GM12878 (cell line): ENCODE measurements around the gene FBXL16. TPM values are rescaled to one million over a fixed set of nuclear protein-coding genes. Genes with fewer than 3 reads are reported as not detected.

Source experiments
- ATAC-seq: fragments of 200-7000 bp; cut with Tn5 transposase; 3 replicates; pipeline ENCODE4 v1.9.1; 2020; ENCODE audit warnings: mild to moderate bottlenecking, moderate library complexity
- BruUV-seq: library from RNA; stranded (reverse); fragments of 400-500 nt; replicated peaks from 2 replicates; lab custom pipeline; 2021; lab: Mats Ljungman, UMichigan
- CTCF ChIA-PET: fragments of 300-600 bp; sonication (Branson Sonifier 250); formaldehyde crosslinking; extraction: SDS; loops from one replicate; lab custom pipeline; 2021; ENCODE audit warnings: inconsistent platforms; lab: Yijun Ruan, JAX
- POLR2A ChIA-PET: fragments of 350-600 bp; formaldehyde crosslinking; extraction: SDS; loops from one replicate; lab custom pipeline; 2021; ENCODE audit warnings: inconsistent platforms; lab: Charles Lee
- RAD21 ChIA-PET: fragments of 300-600 bp; sonication (Branson Sonifier 250); formaldehyde crosslinking; loops from one replicate; lab custom pipeline; 2023; ENCODE audit warnings: antibody characterized with exemption; ENCODE audit not compliant: unreplicated experiment; lab: Charles Lee
- SMC1A ChIA-PET: fragments of 300-600 bp; sonication (Branson Sonifier 250); formaldehyde crosslinking; loops from one replicate; lab custom pipeline; 2023; ENCODE audit not compliant: unreplicated experiment, uncharacterized antibody; lab: Charles Lee
- DNase-seq: peaks from one replicate; pipeline ENCODE4 v3.0.0-alpha.2; 2011; ENCODE audit warnings: low read depth, low spot score
- FAIRE-seq: peaks from 3 replicates; lab custom pipeline; 2011; peaks lifted over from hg19 to GRCh38; lab: Jason Lieb, UNC
- H2AFZ ChIP-seq: 2 replicates; pipeline ENCODE4 v1.6.0; 2011; ENCODE audit warnings: low read depth, low read length, control low read depth; ENCODE audit not compliant: control insufficient read depth
- H3K27ac ChIP-seq: 2 replicates; pipeline ENCODE4 v1.5.1; 2011; ENCODE audit warnings: control low read depth; ENCODE audit not compliant: control insufficient read depth, insufficient read depth
- H3K27me3 ChIP-seq, 2 experiments: replicated peaks in 1 of 2; 2 replicates each; pipeline versions ENCODE4 v1.6.0 to v1.6.1; 2011; ENCODE audit warnings: low read length in 1 of 2; ENCODE audit not compliant: control insufficient read depth in 2 of 2, insufficient read depth in 2 of 2
- H3K36me3 ChIP-seq, 2 experiments: 2 replicates each; pipeline ENCODE4 v1.5.1; 2011; ENCODE audit warnings: low read length in 1 of 2; ENCODE audit not compliant: control insufficient read depth in 2 of 2, insufficient read depth in 2 of 2
- H3K4me1 ChIP-seq: 2 replicates; pipeline ENCODE4 v1.6.1; 2011; ENCODE audit warnings: mild to moderate bottlenecking, low read length, moderate library complexity, mixed read lengths; ENCODE audit not compliant: control insufficient read depth, insufficient read depth
- H3K4me2 ChIP-seq: 2 replicates; pipeline ENCODE4 v1.6.0; 2011; ENCODE audit warnings: control low read depth; ENCODE audit not compliant: control insufficient read depth, insufficient read depth
- H3K4me3 ChIP-seq: fragments of 200-600 bp; sonication (generic); 2 replicates; pipeline ENCODE4 v1.5.1; 2016
- H3K79me2 ChIP-seq: 2 replicates; pipeline ENCODE4 v1.6.0; 2011; ENCODE audit warnings: low read length; ENCODE audit not compliant: control insufficient read depth, insufficient read depth
- H3K9ac ChIP-seq: 2 replicates; pipeline ENCODE4 v1.8.0; 2011; ENCODE audit warnings: low read length, control low read depth, mixed read lengths; ENCODE audit not compliant: control insufficient read depth, insufficient read depth
- H3K9me3 ChIP-seq: replicated peaks from 3 replicates; pipeline ENCODE4 v1.5.1; 2011; ENCODE audit warnings: mild to moderate bottlenecking, low read length; ENCODE audit not compliant: control insufficient read depth, insufficient read depth
- H4K20me1 ChIP-seq: 2 replicates; pipeline ENCODE4 v1.6.0; 2011; ENCODE audit not compliant: control insufficient read depth, insufficient read depth
- JUND ChIP-seq: IDR thresholded peaks from 2 replicates; pipeline ENCODE4 v1.6.1; 2012; ENCODE audit warnings: low read depth, mild to moderate bottlenecking, low read length, improper control_type of control experiment, moderate library complexity
- RELA ChIP-seq: fragments of 450-650 bp; IDR thresholded peaks from 2 replicates; pipeline ENCODE4 v1.8.0; 2014; ENCODE audit warnings: borderline replicate concordance; ENCODE audit not compliant: partially characterized antibody
- WGBS: methylation state at CpG from one replicate; pipeline ENCODE4 v1.1.6; 2016; ENCODE audit warnings: low lambda C conversion rate; ENCODE audit not compliant: insufficient replicate concordance, insufficient coverage; ENCODE audit errors: missing lambda C conversion rate; 5-methylcytosine and 5-hydroxymethylcytosine counted together
- in situ Hi-C: fragments of 300-500 bp; cut with MboI; formaldehyde crosslinking; loops from 9 replicates; pipeline ENCODE4 v1.14.3; 2018; ENCODE audit warnings: mixed read lengths
- intact Hi-C: fragments of 100-400 bp; cut with micrococcal nuclease; formaldehyde crosslinking; loops from one replicate; pipeline ENCODE4 v1.14.2; 2022; ENCODE audit not compliant: unreplicated experiment
- polyA plus RNA-seq, 11 experiments: library from polyadenylated mRNA; depleted of rRNA in 4 of 11; unstranded in 6 of 11; stranded (reverse) in 5 of 11; fragments of >200 nt; fragmentation: Nextera tagmentation in 4 of 11; fragmentation: Illumina TruSeq in 1 of 11; extraction: Ambion mirVana in 4 of 11; extraction: Trizol in 1 of 11; gene quantifications; 1 replicate in 1 of 11; 2 replicates in 10 of 11; pipeline versions ENCODE4 v1.2.1 to v1.2.3, GENCODE V29; 2011 to 2016; ENCODE audit warnings: inconsistent platforms in 2 of 11, missing spikeins in 2 of 11, low read depth in 1 of 11
- total RNA-seq, 4 experiments: library from RNA; depleted of rRNA in 3 of 4; stranded (reverse); fragments of >200 nt in 3 of 4; fragmentation: Illumina TruSeq in 1 of 4; extraction: Trizol in 1 of 4; gene quantifications; 2 replicates each; pipeline versions ENCODE4 v1.2.1 to v1.2.3, GENCODE V29; 2013 to 2021
- TF ChIP-seq, protein P1 (sequence below): fragments of 450-650 bp; IDR thresholded peaks from 2 replicates; pipeline ENCODE4 v1.6.1; 2017; ENCODE audit warnings: low read depth, mild to moderate bottlenecking, moderate library complexity
- TF ChIP-seq, protein P2 (sequence below): IDR thresholded peaks from 2 replicates; pipeline ENCODE4 v1.6.1; 2012; ENCODE audit warnings: low read depth, low read length, improper control_type of control experiment

FBXL16 gene
- total and polyA plus RNA-seq, 10 of the 15 experiments (the other 5 are each of a cell fraction or from before 2014, with no cell fraction given) = 0.13 to 1.4 (median 0.24) TPM

DNA sequence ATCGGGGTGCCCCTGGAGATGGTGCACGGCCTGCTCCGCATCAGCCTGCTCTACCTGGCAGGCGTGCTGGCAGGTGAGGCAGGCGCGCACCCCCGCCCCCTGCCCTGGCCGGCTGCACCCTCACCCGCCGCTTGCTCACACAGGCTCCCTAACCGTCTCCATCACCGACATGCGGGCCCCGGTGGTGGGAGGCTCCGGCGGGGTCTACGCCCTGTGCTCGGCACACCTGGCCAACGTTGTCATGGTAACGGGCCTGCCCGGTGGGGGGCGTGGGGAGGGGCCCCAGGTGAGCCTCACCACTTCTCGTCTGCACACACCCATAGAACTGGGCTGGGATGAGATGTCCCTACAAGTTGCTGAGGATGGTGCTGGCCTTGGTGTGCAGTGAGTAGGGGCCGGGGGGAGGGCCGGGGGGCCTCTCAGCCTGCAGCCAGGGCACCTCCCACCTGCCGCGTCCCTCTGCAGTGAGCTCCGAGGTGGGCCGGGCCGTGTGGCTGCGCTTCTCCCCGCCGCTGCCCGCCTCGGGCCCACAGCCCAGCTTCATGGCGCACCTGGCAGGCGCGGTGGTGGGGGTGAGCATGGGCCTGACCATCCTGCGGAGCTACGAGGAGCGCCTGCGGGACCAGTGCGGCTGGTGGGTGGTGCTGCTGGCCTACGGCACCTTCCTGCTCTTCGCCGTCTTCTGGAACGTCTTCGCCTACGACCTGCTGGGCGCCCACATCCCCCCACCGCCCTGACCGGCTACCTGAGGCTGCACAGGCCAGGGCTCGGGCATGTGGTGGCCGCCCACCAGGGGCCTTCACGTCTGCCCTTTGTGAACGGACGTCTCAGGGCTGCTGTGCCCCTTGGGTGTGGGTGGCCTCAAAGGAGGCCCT is 28.0 kb downstream of the FBXL16 start:
- ChIA-PET SMC1A (no interaction called here), RAD21 (no interaction called here), POLR2A (no interaction called here), CTCF (no interaction called here)
- no peak overlapping the region for H3K4me3 ChIP-seq
- TF ChIP-seq JUND (no peak), RELA (no peak)
- TF ChIP-seq, protein P1, sequence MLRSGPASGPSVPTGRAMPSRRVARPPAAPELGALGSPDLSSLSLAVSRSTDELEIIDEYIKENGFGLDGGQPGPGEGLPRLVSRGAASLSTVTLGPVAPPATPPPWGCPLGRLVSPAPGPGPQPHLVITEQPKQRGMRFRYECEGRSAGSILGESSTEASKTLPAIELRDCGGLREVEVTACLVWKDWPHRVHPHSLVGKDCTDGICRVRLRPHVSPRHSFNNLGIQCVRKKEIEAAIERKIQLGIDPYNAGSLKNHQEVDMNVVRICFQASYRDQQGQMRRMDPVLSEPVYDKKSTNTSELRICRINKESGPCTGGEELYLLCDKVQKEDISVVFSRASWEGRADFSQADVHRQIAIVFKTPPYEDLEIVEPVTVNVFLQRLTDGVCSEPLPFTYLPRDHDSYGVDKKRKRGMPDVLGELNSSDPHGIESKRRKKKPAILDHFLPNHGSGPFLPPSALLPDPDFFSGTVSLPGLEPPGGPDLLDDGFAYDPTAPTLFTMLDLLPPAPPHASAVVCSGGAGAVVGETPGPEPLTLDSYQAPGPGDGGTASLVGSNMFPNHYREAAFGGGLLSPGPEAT = no peak
- TF ChIP-seq, protein P2, sequence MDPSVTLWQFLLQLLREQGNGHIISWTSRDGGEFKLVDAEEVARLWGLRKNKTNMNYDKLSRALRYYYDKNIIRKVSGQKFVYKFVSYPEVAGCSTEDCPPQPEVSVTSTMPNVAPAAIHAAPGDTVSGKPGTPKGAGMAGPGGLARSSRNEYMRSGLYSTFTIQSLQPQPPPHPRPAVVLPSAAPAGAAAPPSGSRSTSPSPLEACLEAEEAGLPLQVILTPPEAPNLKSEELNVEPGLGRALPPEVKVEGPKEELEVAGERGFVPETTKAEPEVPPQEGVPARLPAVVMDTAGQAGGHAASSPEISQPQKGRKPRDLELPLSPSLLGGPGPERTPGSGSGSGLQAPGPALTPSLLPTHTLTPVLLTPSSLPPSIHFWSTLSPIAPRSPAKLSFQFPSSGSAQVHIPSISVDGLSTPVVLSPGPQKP = no peak
- H3K36me3 ChIP-seq = peaks cover under 1 to 6% of the 10 kb centered on the region in 2 experiments; a peak in 2 of 4 replicates
- ATAC-seq (no peak), FAIRE-seq (no peak), DNase-seq (no peak)
- no peak overlapping the region for H3K9ac ChIP-seq
- H3K4me2 ChIP-seq = no peak overlapping the region
- peaks cover 6% of the 10 kb centered on the region; the same call in 1 of the 2 replicates for H4K20me1 ChIP-seq
- WGBS = 67% methylated on average over 54 of the region's 57 CpGs
- H3K27ac ChIP-seq = no peak overlapping the region
- in situ Hi-C loops = no loop called here
- no peaks in the 10 kb centered on the region for H3K9me3 ChIP-seq
- H2AFZ ChIP-seq = no peak overlapping the region
- peaks cover 7% of the 10 kb centered on the region for H3K4me1 ChIP-seq
- BruUV-seq = no TSS peak
- intact Hi-C loops = no loop called here
- H3K27me3 ChIP-seq = no peaks in the 10 kb centered on the region
- peaks cover 14% of the 10 kb centered on the region for H3K79me2 ChIP-seq
